Astrocyte (in vitro differentiated cells and primary cell): ENCODE data around the gene ADAMTS12.

Experiments
- EZH2 ChIP-seq: IDR thresholded peaks from 2 replicates; pipeline ENCODE4 v1.6.1; 2012; ENCODE audit warnings: mild to moderate bottlenecking, low read length, inconsistent platforms; ENCODE audit not compliant: insufficient read depth
- TF ChIP-seq, protein P1 (sequence below): IDR thresholded peaks from 2 replicates; pipeline ENCODE4 v1.5.1; 2011; ENCODE audit warnings: low read depth, mild to moderate bottlenecking, inconsistent platforms, low read length, moderate library complexity; ENCODE audit not compliant: insufficient read depth

DNA sequence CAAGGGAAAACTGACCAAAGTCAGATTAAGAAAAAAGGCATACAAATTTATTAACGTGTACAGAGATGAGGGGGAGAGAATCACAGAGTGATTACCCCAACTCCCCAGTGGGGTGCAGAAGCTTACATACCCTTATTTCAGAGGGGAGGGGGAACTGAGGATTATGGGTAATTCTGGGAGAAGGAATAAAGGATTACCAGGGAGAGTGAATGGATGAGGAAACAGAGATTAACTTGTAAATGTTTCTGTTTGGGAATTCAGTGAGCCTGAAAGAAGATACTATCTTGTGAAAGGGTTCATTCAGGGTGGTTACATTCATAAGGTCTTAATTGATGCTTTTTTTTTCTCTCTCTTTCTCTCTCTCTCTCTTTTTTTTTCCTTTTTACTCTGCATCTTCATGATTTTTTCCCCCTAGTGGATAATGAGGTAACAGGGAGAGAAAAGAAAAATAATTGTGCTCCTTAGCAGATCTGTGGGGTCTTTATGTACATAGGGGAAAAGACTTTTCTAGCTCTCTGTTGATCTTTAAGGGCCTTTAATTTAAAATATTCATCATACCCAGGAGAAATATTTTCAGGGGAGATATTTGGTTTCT, 401.6 kb downstream of the ADAMTS12 start:
- TF ChIP-seq, protein P1, sequence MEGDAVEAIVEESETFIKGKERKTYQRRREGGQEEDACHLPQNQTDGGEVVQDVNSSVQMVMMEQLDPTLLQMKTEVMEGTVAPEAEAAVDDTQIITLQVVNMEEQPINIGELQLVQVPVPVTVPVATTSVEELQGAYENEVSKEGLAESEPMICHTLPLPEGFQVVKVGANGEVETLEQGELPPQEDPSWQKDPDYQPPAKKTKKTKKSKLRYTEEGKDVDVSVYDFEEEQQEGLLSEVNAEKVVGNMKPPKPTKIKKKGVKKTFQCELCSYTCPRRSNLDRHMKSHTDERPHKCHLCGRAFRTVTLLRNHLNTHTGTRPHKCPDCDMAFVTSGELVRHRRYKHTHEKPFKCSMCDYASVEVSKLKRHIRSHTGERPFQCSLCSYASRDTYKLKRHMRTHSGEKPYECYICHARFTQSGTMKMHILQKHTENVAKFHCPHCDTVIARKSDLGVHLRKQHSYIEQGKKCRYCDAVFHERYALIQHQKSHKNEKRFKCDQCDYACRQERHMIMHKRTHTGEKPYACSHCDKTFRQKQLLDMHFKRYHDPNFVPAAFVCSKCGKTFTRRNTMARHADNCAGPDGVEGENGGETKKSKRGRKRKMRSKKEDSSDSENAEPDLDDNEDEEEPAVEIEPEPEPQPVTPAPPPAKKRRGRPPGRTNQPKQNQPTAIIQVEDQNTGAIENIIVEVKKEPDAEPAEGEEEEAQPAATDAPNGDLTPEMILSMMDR = no peak
- no peak for TF ChIP-seq EZH2
